Measurements from ENCODE around the gene C8A. TPM values are rescaled to one million over a fixed set of nuclear protein-coding genes. Genes with fewer than 3 reads are reported as not detected.
A peak's percentile ranks its signal among the peaks of the same experiment; 100 is the strongest.

The C8A gene
- total and polyA plus RNA-seq, 2 of the 8 experiments (the other 6 are each of a cell fraction or from before 2014, with no cell fraction given): not detected

DNA sequence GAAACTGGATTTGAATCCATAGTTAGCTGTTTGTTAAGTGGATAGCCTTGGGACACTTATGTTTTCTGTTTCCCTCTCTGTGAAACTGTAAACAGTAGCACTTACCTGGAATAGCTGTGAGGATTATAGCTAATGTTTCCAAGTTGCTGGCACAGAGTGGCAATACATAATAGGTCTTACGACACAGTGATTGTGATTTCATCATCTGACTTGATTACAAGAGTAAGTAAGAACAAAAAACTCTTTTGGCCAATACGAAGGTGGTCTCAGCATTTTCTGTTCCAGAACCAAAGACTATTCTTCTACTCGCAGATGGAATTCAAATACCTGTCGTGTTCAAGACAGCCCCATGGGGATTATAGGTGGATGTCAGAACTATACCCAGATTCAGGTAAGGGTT, 109.1 kb downstream of the C8A start:
- H4K91ac ChIP-seq (replicated peaks; ENCODE audit: insufficient read length, low read length): no peak overlapping the region
- no peak overlapping the region for H3K56ac ChIP-seq (replicated peaks; ENCODE audit: insufficient read length, low read depth, low read length)
- no peak overlapping the region for H4K8ac ChIP-seq (ENCODE audit: extremely low read depth, insufficient read depth, low read length)
- H3K79me2 ChIP-seq (ENCODE audit: control insufficient read depth in 1 of 2, insufficient read depth in 2 of 2, low read length in 2 of 2): no peaks in the 10 kb centered on the region
- H3K9ac ChIP-seq (replicated peaks in 1 of 4; ENCODE audit: extremely low read depth in 1 of 4, low read depth in 3 of 4, low read length in 3 of 4): no peak overlapping the region
- H2BK15ac ChIP-seq (ENCODE audit: low read length): no peak overlapping the region
- H3K18ac ChIP-seq (ENCODE audit: extremely low read depth, low read length): no peak overlapping the region; the same call in 1 of the 2 replicates
- no peak for TF ChIP-seq SUZ12 (IDR thresholded peaks at IDR 0.05; ENCODE audit: low read length)
- TF ChIP-seq RNF2 (IDR thresholded peaks at IDR 0.05; ENCODE audit: borderline replicate concordance, low read depth, low read length, missing control alignments, poor library complexity, severe bottlenecking): no peak
- TF ChIP-seq EZH2 (IDR thresholded peaks at IDR 0.05; ENCODE audit: low read depth, low read length, severe bottlenecking): no peak
- no peak for TF ChIP-seq TBP (IDR thresholded peaks at IDR 0.05; ENCODE audit: low read depth, low read length)
- peak; percentile 56; the same call in 1 of the 2 replicates for TF ChIP-seq CEBPB (IDR thresholded peaks at IDR 0.05; ENCODE audit: low read depth, low read length)
- no peak for TF ChIP-seq CBX5 (IDR thresholded peaks at IDR 0.05; ENCODE audit: low read depth, low read length)
- H4K20me1 ChIP-seq (replicated peaks in 1 of 2; ENCODE audit: control insufficient read depth in 1 of 2, insufficient read depth in 2 of 2, low read length in 2 of 2): no peaks in the 10 kb centered on the region
- H2AFZ ChIP-seq (ENCODE audit: low read length): 0 out of 2 replicates have a peak overlapping the region, but pooled peaks have one; percentile 1
- no peaks in the 10 kb centered on the region for H3K36me3 ChIP-seq (ENCODE audit: control insufficient read depth in 2 of 4, insufficient read depth in 4 of 4, low read length in 3 of 4)
- FAIRE-seq: no peak
- H3K79me1 ChIP-seq (ENCODE audit: low read depth, low read length): no peaks in the 10 kb centered on the region
- H3K9me3 ChIP-seq (ENCODE audit: insufficient read depth in 2 of 2, low read depth in 1 of 2, low read length in 1 of 2): no peaks in the 10 kb centered on the region
- no peaks in the 10 kb centered on the region for H3K4me1 ChIP-seq (replicated peaks in 1 of 4; ENCODE audit: control insufficient read depth in 3 of 4, insufficient read depth in 4 of 4, low read length in 3 of 4)
- no peak overlapping the region for H2AK5ac ChIP-seq (ENCODE audit: low read depth, low read length)
- no peak overlapping the region for H2BK12ac ChIP-seq (ENCODE audit: low read depth, low read length)
- ChIA-PET POLR2A (ENCODE audit: partially characterized antibody) (interaction anchor here (1.2 kb wide), 1 partner anchor 125 kb away, joined by 3 read pairs; no protein-coding TSS in a partner anchor), CTCF (ENCODE audit: partially characterized antibody) (interaction anchor here (1.0 to 13.5 kb wide), 4 partner anchors 15 to 143 kb away, joined by 3 to 193 read pairs (median 3); no protein-coding TSS in a partner anchor)
- DNase-seq (ENCODE audit: low read depth in 1 of 2, low spot score in 2 of 2): no peak
- H3K14ac ChIP-seq (ENCODE audit: insufficient read length): no peak overlapping the region
- no peak overlapping the region for H3K4me3 ChIP-seq (ENCODE audit: extremely low read depth in 1 of 4, insufficient read depth in 2 of 4, low read depth in 3 of 4, low read length in 4 of 4)
- H2BK5ac ChIP-seq (ENCODE audit: low read depth, low read length): no peak overlapping the region
- no peak overlapping the region for H3K4me2 ChIP-seq (ENCODE audit: insufficient read depth in 1 of 2, low read depth in 2 of 2, low read length in 2 of 2)
- 92% methylated on average over 4 of the region's 4 CpGs; no CpG with 5 or more reads in 1 of the 2 experiments for WGBS, 2 experiments (ENCODE audit: extremely low coverage in 1 of 2, insufficient coverage in 1 of 2, insufficient read length in 1 of 2, insufficient replicate concordance in 2 of 2, low coverage in 1 of 2, low lambda C conversion rate in 2 of 2, missing lambda C conversion rate in 1 of 2)
- H3K4ac ChIP-seq (replicated peaks; ENCODE audit: insufficient read length, low read depth, low read length): no peak overlapping the region
- H3K23ac ChIP-seq (ENCODE audit: insufficient read length): no peak overlapping the region
- no peak overlapping the region for H3K27ac ChIP-seq (ENCODE audit: low read depth, low read length)
- H4K5ac ChIP-seq (ENCODE audit: insufficient read length, low read depth, low read length): no peak overlapping the region
- H3K27me3 ChIP-seq (replicated peaks in 1 of 4; ENCODE audit: control insufficient read depth in 3 of 4, extremely low read depth in 1 of 4, insufficient read depth in 3 of 4, low read length in 3 of 4): no peaks in the 10 kb centered on the region
- no peaks in the 10 kb centered on the region for H3K23me2 ChIP-seq (ENCODE audit: low read depth, low read length)
- H2BK20ac ChIP-seq (ENCODE audit: low read length): no peak overlapping the region
- H2BK120ac ChIP-seq (replicated peaks; ENCODE audit: low read depth, low read length): no peak overlapping the region

Measured in H1 (cell line).